GM19438 (cell line): Measurements from ENCODE around the gene CYP4F11.
"Not testable (repeated sequence)": the region's sequence is repeated elsewhere in the genome, so short reads cannot be mapped to it uniquely, and the experiment has no call there.

ENCODE experiments used
- ATAC-seq: cut with Tn5 transposase; IDR thresholded peaks from one replicate; pipeline ENCODE4 v1.9.1; 2021; ENCODE audit warnings: low read depth; ENCODE audit not compliant: unreplicated experiment

The CYP4F11 gene

DNA sequence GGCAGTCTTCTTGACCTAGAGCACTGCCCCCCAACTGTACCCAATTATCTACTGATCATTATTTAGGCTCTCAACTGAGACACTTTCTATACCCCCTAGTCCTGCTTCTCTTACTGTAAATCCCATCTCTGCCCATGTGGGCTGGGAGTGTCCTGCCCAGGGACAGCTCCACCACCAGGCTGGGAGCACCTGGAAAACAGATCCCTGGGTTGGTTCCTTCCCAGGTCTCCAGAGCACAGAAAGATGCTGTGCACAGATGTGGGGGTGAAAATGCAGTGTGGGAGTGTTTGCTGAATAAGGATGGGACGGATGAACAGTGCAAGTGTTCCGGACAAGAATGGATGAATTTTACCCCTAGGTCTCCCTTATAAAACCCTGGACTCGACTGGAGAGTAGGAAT, 49.2 kb downstream of the CYP4F11 start:
- no peak for ATAC-seq

DNA sequence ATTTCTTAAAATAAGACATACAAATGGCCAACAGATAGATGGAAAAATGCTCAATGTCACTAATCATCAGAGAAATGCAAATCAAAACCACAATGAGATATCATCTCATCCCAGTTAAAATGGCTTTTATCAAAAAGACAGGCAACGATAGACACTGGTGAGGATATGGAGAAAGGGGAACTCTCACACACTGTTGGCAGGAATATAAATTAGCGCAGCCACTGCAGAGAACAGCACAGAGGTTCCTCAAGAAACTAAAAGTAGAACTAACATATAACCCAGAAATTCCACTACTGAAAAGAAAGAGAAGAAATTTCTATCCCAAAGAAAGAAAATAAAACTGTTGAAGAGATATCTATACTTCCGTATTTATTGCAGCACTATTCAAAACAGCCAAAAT, 51.0 kb downstream of the CYP4F11 start:
- ATAC-seq: not testable (repeated sequence)

- ATAC-seq: no peak
Observed at GRCh38 chr19:15874821-15875474, 59.4 kb downstream of the CYP4F11 start.

DNA sequence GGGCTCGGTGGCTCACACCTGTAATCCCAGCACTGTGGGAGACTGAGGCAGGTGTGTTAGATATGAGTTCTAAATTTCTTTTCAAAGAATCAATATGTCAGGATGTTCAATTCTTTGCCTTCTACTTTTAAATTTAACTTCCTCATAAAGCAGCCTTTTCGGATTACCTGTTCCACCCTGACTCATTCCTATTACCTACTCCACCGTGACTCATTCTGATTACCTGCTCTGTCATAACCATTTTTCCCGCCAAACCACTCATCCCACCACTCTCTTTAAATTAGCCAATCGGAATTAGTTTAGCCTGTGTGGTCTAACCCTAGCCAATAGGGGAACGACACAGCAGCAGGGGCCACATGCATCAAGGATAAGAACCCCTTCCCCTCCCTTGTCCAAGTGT, 60.6 kb downstream of the CYP4F11 start:
- ATAC-seq: not testable (repeated sequence)

DNA sequence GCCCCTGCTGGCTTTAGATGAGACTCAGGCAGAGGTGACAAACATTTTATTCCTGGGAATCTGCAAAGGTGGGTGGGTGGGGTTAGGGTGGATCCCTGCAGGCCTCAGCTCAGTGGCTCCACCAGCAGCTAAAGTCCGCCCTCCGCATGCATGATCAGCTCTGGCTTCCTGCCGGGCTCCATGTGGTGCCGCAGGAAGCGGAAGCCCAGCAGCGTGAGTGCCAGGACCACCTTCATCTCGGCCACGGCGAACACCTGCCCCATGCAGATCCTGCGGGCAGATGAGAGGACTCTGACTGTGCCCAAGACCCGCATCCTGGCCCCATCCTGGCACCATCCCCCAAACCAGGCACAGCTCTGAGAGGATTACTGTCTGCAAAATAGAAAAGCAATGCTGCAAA, 62.8 kb downstream of the CYP4F11 start:
- ATAC-seq: no peak

DNA sequence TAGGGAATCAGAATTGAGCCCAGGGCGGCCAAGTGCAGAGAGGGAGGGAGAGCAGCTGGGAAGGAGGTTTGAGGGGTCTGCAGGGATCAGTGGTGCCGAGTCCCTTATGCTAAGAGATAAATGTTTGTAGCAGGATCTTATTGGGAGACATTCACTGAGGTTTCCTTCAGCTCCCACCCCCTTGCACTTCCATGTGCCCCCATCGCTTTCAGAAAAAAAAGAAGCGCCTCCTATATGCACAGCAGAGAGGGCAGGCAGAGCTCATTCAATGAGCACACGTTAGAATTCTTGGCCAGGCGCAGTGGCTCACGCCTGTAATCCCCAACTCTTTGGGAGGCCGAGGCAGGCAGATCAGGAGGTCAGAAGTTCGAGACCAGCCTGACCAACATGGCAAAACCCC, 64.5 kb downstream of the CYP4F11 start:
- no peak for ATAC-seq

DNA sequence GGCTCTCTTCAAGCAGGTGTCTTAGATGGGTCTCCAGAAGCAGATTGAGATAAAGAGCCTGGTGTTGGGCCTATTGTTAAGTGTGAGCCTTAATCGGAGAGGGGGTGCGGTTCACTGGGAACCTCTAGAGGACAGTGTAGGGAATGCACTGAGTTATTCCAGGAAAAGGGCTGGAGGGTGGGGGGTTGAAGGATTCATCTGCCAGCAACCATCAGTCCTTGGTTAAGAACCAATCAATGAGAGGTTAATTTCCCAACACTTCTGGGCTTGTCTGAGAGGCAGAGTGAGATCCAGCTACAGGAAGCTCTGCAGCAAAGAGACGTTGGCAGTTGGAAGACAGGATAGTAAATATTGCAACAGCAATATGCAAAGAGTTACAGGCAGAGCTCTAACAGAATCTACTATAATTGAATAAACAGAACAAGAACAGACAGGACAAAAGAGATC, 65.2 kb downstream of the CYP4F11 start:
- ATAC-seq: no peak

DNA sequence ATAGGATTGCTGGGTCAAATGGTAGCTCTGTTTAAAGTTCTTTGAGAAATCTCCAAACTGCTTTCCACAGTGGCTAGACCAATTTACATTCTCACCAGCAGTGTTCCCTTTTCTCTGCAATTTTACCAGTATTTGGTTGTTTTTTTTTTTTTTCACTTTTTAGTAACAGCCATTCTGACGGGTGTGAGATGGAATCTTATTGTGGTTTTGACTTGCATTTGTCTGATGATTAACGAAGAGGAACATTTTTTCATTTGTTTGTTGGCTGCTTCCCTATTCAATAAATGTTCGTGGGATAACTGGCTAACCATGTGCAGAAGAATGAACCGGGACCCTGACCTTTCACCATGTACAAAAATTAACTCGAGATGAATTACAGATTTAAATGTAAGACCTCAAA, 67.7 kb downstream of the CYP4F11 start:
- ATAC-seq: no peak

- no peak for ATAC-seq
Observed at GRCh38 chr19:15864824-15865223, 69.5 kb downstream of the CYP4F11 start.

DNA sequence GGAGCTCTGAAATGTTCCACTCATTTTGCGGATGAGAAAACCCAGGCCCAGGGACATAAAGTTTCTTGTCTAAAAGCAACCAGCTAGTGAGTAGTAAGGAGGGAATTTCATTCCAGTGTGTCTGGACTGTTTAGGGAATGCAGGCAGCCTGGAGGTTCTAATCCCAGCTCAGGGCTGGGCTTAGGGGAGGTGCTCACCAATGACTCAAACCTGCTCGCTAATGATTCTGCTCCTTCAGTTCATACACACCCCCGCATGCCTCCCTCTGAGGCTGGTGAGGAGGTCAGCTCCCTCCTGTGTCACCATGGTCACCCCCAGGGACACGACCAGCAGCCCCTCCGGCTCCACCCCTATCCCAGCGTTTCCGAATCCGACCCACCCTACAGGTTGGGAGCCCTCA, 71.1 kb downstream of the CYP4F11 start:
- ATAC-seq: no peak

- ATAC-seq: no peak
Observed at GRCh38 chr19:15862444-15862843, 71.9 kb downstream of the CYP4F11 start.
